ENCODE measurements around the gene AMH. TPM values are rescaled to one million over a fixed set of nuclear protein-coding genes. Genes with fewer than 3 reads are reported as not detected.
A peak's percentile ranks its signal among the peaks of the same experiment; 100 is the strongest.

The AMH gene
- total and polyA plus RNA-seq, 2 of the 13 experiments (the other 11 are each of a cell fraction or from before 2014, with no cell fraction given): 0.03 to 0.18 TPM

GRCh38 chr19:2235381-2236063 lies 13.6 kb upstream of the AMH start (continued):
- TF ChIP-seq RELA (CRISPR knock-in tag; IDR thresholded peaks at IDR 0.05): no peak
- no peak for TF ChIP-seq SATB2 (CRISPR knock-in tag; IDR thresholded peaks at IDR 0.05)
- TF ChIP-seq TP53 (CRISPR knock-in tag; conservative IDR thresholded peaks at IDR 0.05): no peak
- TF ChIP-seq ZMYM4 (CRISPR knock-in tag; IDR thresholded peaks at IDR 0.05): 0 out of 2 replicates have a peak, but pooled peaks have one; percentile 33
- no peak for TF ChIP-seq ZNF441 (CRISPR knock-in tag; IDR thresholded peaks at IDR 0.05; ENCODE audit: borderline replicate concordance)
- no peak for TF ChIP-seq ZNF619 (CRISPR knock-in tag; IDR thresholded peaks at IDR 0.05)
- 0 out of 2 replicates have a peak, but pooled peaks have one; percentile 46 for TF ChIP-seq POLR2AphosphoS5 (IDR thresholded peaks at IDR 0.05; ENCODE audit: low read depth, low read length)
- peak; percentile 23; the same call in 1 of the 2 replicates for TF ChIP-seq HMG20A (CRISPR knock-in tag; IDR thresholded peaks at IDR 0.05; ENCODE audit: borderline replicate concordance)
- no peak for TF ChIP-seq TCF12 (IDR thresholded peaks at IDR 0.05)
- TF ChIP-seq TCF12 (CRISPR knock-in tag; IDR thresholded peaks at IDR 0.05): no peak
- TF ChIP-seq SNRNP70 (IDR thresholded peaks at IDR 0.05; ENCODE audit: low read depth, low read length): no peak
- no peak for TF ChIP-seq NR3C1 (CRISPR knock-in tag; IDR thresholded peaks at IDR 0.05)
- peak; percentile 5; the same call in 1 of the 2 replicates for TF ChIP-seq REL (CRISPR knock-in tag; conservative IDR thresholded peaks at IDR 0.05)
- no peak for TF ChIP-seq MTF2 (CRISPR knock-in tag; IDR thresholded peaks at IDR 0.05; ENCODE audit: borderline replicate concordance)
- TF ChIP-seq HDAC1 (CRISPR knock-in tag; IDR thresholded peaks at IDR 0.05): peak; percentile 62
- no peak for TF ChIP-seq MAFK (conservative IDR thresholded peaks at IDR 0.05 in 1 of 2, IDR thresholded peaks at IDR 0.05 in 1 of 2; ENCODE audit: low read length in 2 of 2)
- TF ChIP-seq NR2F2 (IDR thresholded peaks at IDR 0.05; ENCODE audit: borderline replicate concordance, low read depth): peak; percentile 8; the same call in 1 of the 2 replicates
- peak; percentile 37 for TF ChIP-seq PHF5A (CRISPR knock-in tag; IDR thresholded peaks at IDR 0.05; ENCODE audit: low read depth, unreplicated experiment)
- TF ChIP-seq GMEB2 (CRISPR knock-in tag; IDR thresholded peaks at IDR 0.05; ENCODE audit: low read depth): no peak
- 0 out of 2 replicates have a peak, but pooled peaks have one; percentile 57 for TF ChIP-seq ZBTB7B (CRISPR knock-in tag; IDR thresholded peaks at IDR 0.05)
- TF ChIP-seq AGO1 (IDR thresholded peaks at IDR 0.05; ENCODE audit: low read depth, low read length, poor library complexity, severe bottlenecking): no peak
- 0 out of 2 replicates have a peak, but pooled peaks have one; percentile 37 for TF ChIP-seq CHD4 (IDR thresholded peaks at IDR 0.05; ENCODE audit: borderline replicate concordance, low read length)
- TF ChIP-seq, protein P1, sequence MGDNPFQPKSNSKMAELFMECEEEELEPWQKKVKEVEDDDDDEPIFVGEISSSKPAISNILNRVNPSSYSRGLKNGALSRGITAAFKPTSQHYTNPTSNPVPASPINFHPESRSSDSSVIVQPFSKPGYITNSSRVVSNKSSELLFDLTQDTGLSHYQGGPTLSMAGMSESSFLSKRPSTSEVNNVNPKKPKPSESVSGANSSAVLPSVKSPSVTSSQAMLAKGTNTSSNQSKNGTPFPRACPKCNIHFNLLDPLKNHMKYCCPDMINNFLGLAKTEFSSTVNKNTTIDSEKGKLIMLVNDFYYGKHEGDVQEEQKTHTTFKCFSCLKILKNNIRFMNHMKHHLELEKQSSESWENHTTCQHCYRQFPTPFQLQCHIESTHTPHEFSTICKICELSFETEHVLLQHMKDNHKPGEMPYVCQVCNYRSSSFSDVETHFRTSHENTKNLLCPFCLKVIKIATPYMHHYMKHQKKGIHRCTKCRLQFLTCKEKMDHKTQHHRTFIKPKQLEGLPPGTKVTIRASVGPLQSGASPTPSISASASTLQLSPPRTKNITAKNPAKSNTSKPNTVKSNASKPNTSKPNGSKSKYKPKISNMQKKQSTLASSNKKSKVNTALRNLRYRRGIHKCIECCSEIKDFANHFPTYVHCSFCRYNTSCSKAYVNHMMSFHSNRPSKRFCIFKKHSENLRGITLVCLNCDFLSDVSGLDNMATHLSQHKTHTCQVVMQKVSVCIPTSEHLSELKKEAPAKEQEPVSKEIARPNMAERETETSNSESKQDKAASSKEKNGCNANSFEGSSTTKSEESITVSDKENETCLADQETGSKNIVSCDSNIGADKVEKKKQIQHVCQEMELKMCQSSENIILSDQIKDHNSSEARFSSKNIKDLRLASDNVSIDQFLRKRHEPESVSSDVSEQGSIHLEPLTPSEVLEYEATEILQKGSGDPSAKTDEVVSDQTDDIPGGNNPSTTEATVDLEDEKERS (CRISPR knock-in tag; IDR thresholded peaks at IDR 0.05): 0 out of 2 replicates have a peak, but pooled peaks have one; percentile 23
- TF ChIP-seq FOSL2 (CRISPR knock-in tag; IDR thresholded peaks at IDR 0.05): peak; percentile 43; the same call in 1 of the 2 replicates
- TF ChIP-seq, protein P2, sequence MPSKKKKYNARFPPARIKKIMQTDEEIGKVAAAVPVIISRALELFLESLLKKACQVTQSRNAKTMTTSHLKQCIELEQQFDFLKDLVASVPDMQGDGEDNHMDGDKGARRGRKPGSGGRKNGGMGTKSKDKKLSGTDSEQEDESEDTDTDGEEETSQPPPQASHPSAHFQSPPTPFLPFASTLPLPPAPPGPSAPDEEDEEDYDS (CRISPR knock-in tag; IDR thresholded peaks at IDR 0.05): 0 out of 2 replicates have a peak, but pooled peaks have one; percentile 21

All from HepG2 (cell line).